PC-9 (cell line): ENCODE results near the gene C2CD4B. TPM values are rescaled to one million over a fixed set of nuclear protein-coding genes. Genes with fewer than 3 reads are reported as not detected.

Experiments used
- BruUV-seq: library from RNA; stranded (reverse); fragments of 400-500 nt; replicated peaks from 2 replicates; lab custom pipeline; 2021; lab: Mats Ljungman, UMichigan
- CTCF ChIA-PET: fragments of 300-600 bp; sonication (Branson Sonifier 250); formaldehyde crosslinking; loops from one replicate; lab custom pipeline; 2022; ENCODE audit warnings: antibody characterized with exemption; lab: Charles Lee
- POLR2A ChIA-PET: fragments of 300-600 bp; sonication (Branson Sonifier 250); formaldehyde crosslinking; loops from one replicate; lab custom pipeline; 2022; ENCODE audit warnings: antibody characterized with exemption; ENCODE audit not compliant: unreplicated experiment; lab: Charles Lee
- DNase-seq, 2 experiments: peaks; one replicate each; pipeline versions ENCODE4 v3.0.0 to v3.0.0-alpha.2; 2015 to 2022; ENCODE audit warnings: mixed read lengths in 1 of 2
- H2AFZ ChIP-seq: fragments of 200-600 bp; sonication (generic); 2 replicates; pipeline ENCODE4 v1.8.1; 2017; ENCODE audit warnings: antibody characterized with exemption
- H3F3A ChIP-seq: fragments of 200-600 bp; sonication (generic); 2 replicates; pipeline ENCODE4 v1.8.1; 2017; ENCODE audit warnings: antibody characterized with exemption, mild to moderate bottlenecking, low read depth; ENCODE audit not compliant: insufficient read depth
- H3K27ac ChIP-seq: fragments of 200-600 bp; sonication (generic); 2 replicates; pipeline ENCODE4 v1.6.1; 2016; ENCODE audit warnings: mixed run types
- H3K27me3 ChIP-seq: fragments of 200-600 bp; sonication (generic); 2 replicates; pipeline ENCODE4 v1.6.1; 2016; ENCODE audit warnings: low read depth, mixed run types; ENCODE audit not compliant: insufficient read depth
- H3K36me3 ChIP-seq: fragments of 200-600 bp; sonication (generic); 2 replicates; pipeline ENCODE4 v1.6.1; 2016; ENCODE audit warnings: low read depth, mixed run types
- H3K4me1 ChIP-seq: fragments of 200-600 bp; sonication (generic); replicated peaks from 2 replicates; pipeline ENCODE4 v1.6.1; 2016; ENCODE audit warnings: mixed run types; ENCODE audit not compliant: insufficient read depth
- H3K4me2 ChIP-seq: fragments of 200-600 bp; sonication (generic); 2 replicates; pipeline ENCODE4 v1.6.1; 2017; ENCODE audit warnings: mixed run types
- H3K4me3 ChIP-seq: fragments of 200-600 bp; sonication (generic); 2 replicates; pipeline ENCODE4 v1.6.1; 2016; ENCODE audit warnings: mixed run types
- H3K79me2 ChIP-seq: fragments of 200-600 bp; sonication (generic); 2 replicates; pipeline ENCODE4 v1.6.1; 2017; ENCODE audit warnings: low read depth, mixed run types
- H3K9me2 ChIP-seq: fragments of 200-600 bp; sonication (generic); 2 replicates; pipeline ENCODE4 v1.8.1; 2017; ENCODE audit warnings: mild to moderate bottlenecking; ENCODE audit not compliant: insufficient read depth
- H3K9me3 ChIP-seq: fragments of 200-600 bp; sonication (generic); 2 replicates; pipeline ENCODE4 v1.8.1; 2016; ENCODE audit warnings: low read depth; ENCODE audit not compliant: insufficient read depth
- H4K20me1 ChIP-seq: fragments of 200-600 bp; sonication (generic); 2 replicates; pipeline ENCODE4 v1.8.1; 2017; ENCODE audit not compliant: insufficient read depth
- CTCF ChIP-seq: fragments of 200-600 bp; sonication (generic); conservative IDR thresholded peaks from 2 replicates; pipeline ENCODE4 v1.6.1; 2017; ENCODE audit warnings: mixed run types, antibody characterized with exemption, mild to moderate bottlenecking, moderate library complexity
- EZH2 ChIP-seq: fragments of 200-600 bp; sonication (generic); IDR thresholded peaks from 2 replicates; pipeline ENCODE4 v1.8.0; 2017; ENCODE audit warnings: antibody characterized with exemption, low read depth
- intact Hi-C: fragments of 100-400 bp; cut with micrococcal nuclease; formaldehyde crosslinking; loops from one replicate; pipeline ENCODE4 v1.10.0; 2022; ENCODE audit not compliant: unreplicated experiment
- total RNA-seq: library from RNA; stranded (reverse); gene quantifications from 2 replicates; pipeline ENCODE4 v1.2.3, GENCODE V29; 2021

The C2CD4B gene
- total RNA-seq, 1 experiment from 2014 or later: not detected

- Histone ChIP-seq H3K79me2 (no peaks in the 10 kb centered on the region), H3K9me2 (no peaks in the 10 kb centered on the region), H3F3A (peaks cover 14% of the 10 kb centered on the region), H3K27ac (no peak overlapping the region), H3K4me3 (no peak overlapping the region), H3K4me2 (no peak overlapping the region), H4K20me1 (no peaks in the 10 kb centered on the region), H3K27me3 (no peaks in the 10 kb centered on the region), H3K9me3 (no peaks in the 10 kb centered on the region), H3K36me3 (no peaks in the 10 kb centered on the region), H2AFZ (no peak overlapping the region), H3K4me1 (peaks cover 15% of the 10 kb centered on the region)
- DNase-seq: no peak
- intact Hi-C loops: no loop called here
- no TSS peak for BruUV-seq
- ChIA-PET CTCF (no interaction called here), POLR2A (no interaction called here)
- no peak for TF ChIP-seq CTCF
- TF ChIP-seq EZH2: no peak
Measured at GRCh38 chr15:62120776-62121175, 44.3 kb downstream of the C2CD4B start.

- H3F3A ChIP-seq: peaks cover 14% of the 10 kb centered on the region
- peak overlapping the region; percentile 75 for H3K27ac ChIP-seq
- POLR2A ChIA-PET: no interaction called here
- CTCF ChIA-PET: no interaction called here
- BruUV-seq: no TSS peak
- H3K9me2 ChIP-seq: no peaks in the 10 kb centered on the region
- DNase-seq: no peak
- no peaks in the 10 kb centered on the region for H3K79me2 ChIP-seq
- no peaks in the 10 kb centered on the region for H3K9me3 ChIP-seq
- no peaks in the 10 kb centered on the region for H4K20me1 ChIP-seq
- TF ChIP-seq EZH2: no peak
- no peak for TF ChIP-seq CTCF
- H2AFZ ChIP-seq: no peak overlapping the region
- H3K4me2 ChIP-seq: peak overlapping the region; percentile 63; the same call in 1 of the 2 replicates
- no peaks in the 10 kb centered on the region for H3K27me3 ChIP-seq
- intact Hi-C loops: no loop called here
- H3K36me3 ChIP-seq: no peaks in the 10 kb centered on the region
- no peak overlapping the region for H3K4me3 ChIP-seq
- peaks cover 15% of the 10 kb centered on the region for H3K4me1 ChIP-seq
Measured at GRCh38 chr15:62119874-62120273, 45.2 kb downstream of the C2CD4B start.

- Histone ChIP-seq H3K79me2 (no peaks in the 10 kb centered on the region), H2AFZ (peak overlapping the region; percentile 2; the same call in 1 of the 2 replicates), H4K20me1 (no peaks in the 10 kb centered on the region), H3F3A (peaks cover 14% of the 10 kb centered on the region), H3K4me2 (peak overlapping the region; percentile 63), H3K27me3 (no peaks in the 10 kb centered on the region), H3K4me1 (peaks cover 15% of the 10 kb centered on the region), H3K36me3 (no peaks in the 10 kb centered on the region), H3K9me3 (no peaks in the 10 kb centered on the region), H3K9me2 (no peaks in the 10 kb centered on the region), H3K27ac (peak overlapping the region; percentile 75), H3K4me3 (peak overlapping the region; percentile 24; the same call in 1 of the 2 replicates)
- no peak for TF ChIP-seq CTCF
- TF ChIP-seq EZH2: no peak
- no TSS peak for BruUV-seq
- POLR2A ChIA-PET: interaction anchor here (0.6 kb wide), 1 partner anchor 129 kb away, joined by 7 read pairs; no protein-coding TSS in a partner anchor
- DNase-seq: peak; percentile 20 to 84
- intact Hi-C loops: no loop called here
- CTCF ChIA-PET: interaction anchor here (0.8 to 0.9 kb wide), 2 partner anchors 46 to 59 kb away, joined by 3 read pairs; partner anchors contain the start of gene VPS13C
Measured at GRCh38 chr15:62119227-62119864, 45.7 kb downstream of the C2CD4B start.
